Neural cell (in vitro differentiated cells): Measurements from ENCODE around the gene COQ7. TPM values are rescaled to one million over a fixed set of nuclear protein-coding genes. Genes with fewer than 3 reads are reported as not detected.

Experiments used
- polyA plus RNA-seq: library from polyadenylated mRNA; depleted of rRNA; stranded (reverse); fragments of >200 nt; gene quantifications from 2 replicates; pipeline ENCODE4 v1.2.3, GENCODE V29; 2014

The COQ7 gene
- polyA plus RNA-seq, 1 donor from 2014 or later = 38.5 TPM

Other genes starting within 250 kb of the COQ7 start
- gene SMG1, start 141.2 kb upstream of the COQ7 start, polyA plus RNA-seq = 26.3 and 32.7 TPM in 2 replicates
- gene TMC7, start 83.7 kb upstream of the COQ7 start, polyA plus RNA-seq = 2.3 and 3.5 TPM in 2 replicates
- gene ITPRIPL2, start 46.4 kb downstream of the COQ7 start, polyA plus RNA-seq = not detected in 2 replicates
- 3.0 and 5.5 TPM in 2 replicates for gene SYT17, start 100.6 kb downstream of the COQ7 start, polyA plus RNA-seq
- not detected in 2 replicates for gene CLEC19A, start 218.1 kb downstream of the COQ7 start, polyA plus RNA-seq